Measurements from ENCODE around the gene CYB5R3.
A peak's percentile ranks its signal among the peaks of the same experiment; 100 is the strongest.
"Not testable (repeated sequence)": the region's sequence is repeated elsewhere in the genome, so short reads cannot be mapped to it uniquely, and the experiment has no call there.

The CYB5R3 gene

DNA sequence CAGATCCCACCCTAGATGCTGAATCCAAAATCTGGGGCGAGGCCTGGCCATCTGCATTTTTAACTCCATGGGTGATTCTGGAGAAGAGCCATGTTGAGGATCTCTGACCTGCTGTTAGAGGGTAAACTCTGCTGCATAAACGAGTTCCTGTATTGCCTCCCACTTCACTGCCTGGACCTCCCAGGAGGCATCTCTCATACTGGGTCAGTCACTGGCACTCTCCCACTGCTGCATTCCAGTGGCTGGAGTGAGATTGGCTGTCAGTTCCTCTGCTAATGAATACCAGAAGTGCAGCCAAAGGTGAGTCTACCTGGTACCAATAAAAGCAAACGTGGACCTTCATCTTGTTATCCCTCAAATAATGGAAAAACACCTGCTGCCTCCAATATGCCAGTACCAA, 44.8 kb downstream of the CYB5R3 start:
- no peak for DNase-seq (ENCODE audit: low read depth in 2 of 2, low spot score in 1 of 2)

DNA sequence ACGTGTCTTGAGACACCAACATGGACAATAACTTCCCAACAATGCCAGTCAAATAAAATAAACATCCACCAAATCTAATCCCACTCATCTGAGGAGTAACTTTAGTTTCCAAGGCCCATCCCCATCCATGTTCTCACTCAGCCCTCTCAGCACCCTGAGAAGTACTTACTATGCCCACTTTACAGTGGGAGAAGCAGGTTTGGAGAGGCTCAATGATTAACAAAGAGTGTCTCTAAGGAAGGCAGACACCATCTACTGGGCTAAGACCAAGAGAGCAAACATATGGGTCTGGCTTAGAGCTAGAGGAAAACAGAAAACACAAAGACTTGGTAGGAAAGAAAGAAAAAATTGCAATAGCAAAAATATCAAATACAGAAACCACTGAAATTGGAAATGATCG, 45.8 kb downstream of the CYB5R3 start:
- no peak for DNase-seq (ENCODE audit: low read depth in 2 of 2, low spot score in 1 of 2)

DNA sequence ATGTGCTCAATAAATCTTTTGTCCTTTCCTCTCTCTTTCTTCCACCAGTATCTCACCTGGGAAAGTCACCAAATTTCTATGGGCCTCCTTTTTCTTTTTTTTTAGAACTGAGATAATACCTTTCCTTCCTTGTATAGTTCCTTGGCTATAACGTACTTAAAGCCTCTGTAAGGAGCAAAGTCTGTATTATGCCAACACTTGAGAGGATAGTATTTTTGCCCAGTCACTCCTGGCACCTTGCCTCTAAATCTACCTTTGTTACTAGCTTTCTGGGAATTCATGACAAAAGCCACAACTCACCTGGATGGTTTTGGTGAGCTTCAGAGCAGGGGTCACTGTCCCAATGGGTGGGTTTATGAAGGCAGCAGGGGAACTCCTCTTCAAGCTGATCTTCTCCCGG, 46.7 kb downstream of the CYB5R3 start:
- DNase-seq (ENCODE audit: low read depth in 2 of 2, low spot score in 1 of 2): no peak

DNA sequence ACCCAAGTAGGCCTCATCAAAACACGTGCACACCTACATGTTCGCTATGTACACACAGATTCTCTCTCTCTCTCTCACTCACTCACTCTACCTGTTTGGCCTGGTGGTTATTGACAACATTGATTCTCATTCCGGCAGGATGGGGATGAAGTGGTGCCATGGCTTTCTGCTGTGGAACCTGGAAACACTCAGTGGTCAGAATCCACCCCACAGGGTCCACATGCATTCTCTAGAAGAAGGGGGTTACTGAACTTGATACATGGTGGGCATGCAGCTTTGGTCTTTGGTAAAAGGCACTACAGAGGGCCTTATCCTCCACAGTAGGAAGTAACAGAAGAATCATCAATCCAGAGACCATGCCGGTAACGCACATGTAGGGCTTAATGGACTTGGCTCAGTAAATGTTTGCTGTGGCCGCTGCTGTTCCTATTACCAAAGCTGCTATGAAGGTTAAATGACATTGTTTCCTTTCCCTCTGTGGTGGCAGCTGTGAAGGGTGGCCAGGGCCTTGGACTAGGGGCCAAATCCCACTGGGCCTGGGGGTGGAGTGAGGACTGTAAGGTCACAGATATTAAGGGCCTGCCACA, 47.2 kb downstream of the CYB5R3 start:
- no peak for DNase-seq (ENCODE audit: low read depth in 2 of 2, low spot score in 1 of 2)

DNA sequence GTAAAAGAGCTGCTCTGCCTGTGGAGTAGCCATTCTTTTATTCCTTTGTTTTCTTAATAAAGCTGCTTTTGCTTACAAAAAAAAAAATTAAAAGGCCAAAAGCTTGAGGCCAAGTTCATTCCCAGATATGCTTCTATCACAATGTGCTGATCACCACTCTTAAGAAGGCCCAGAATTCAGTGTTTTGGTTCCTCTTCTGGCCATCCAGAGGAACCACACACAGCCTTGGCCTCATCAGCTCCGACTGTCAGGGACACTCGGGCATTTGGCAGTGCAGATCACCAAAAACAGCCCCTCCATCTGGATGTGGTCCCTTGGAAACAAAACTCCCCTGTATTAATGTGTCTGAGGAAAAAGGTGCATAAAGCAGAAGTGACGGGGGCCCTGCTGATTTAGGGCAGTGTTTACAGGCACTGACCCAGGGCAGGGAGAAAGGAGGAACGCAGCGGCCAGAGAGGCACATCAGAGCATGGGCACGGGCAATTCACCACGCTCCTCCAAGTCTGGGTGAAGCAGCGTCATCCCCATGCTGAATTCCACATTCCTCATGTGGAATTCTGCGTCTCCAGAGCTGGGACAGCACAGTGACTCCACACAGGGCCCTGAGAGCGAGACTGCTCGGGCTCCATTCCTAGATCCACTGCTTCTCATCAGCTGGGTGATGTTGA, 52.2 kb downstream of the CYB5R3 start:
- no peak for DNase-seq (ENCODE audit: low read depth in 2 of 2, low spot score in 1 of 2)

DNA sequence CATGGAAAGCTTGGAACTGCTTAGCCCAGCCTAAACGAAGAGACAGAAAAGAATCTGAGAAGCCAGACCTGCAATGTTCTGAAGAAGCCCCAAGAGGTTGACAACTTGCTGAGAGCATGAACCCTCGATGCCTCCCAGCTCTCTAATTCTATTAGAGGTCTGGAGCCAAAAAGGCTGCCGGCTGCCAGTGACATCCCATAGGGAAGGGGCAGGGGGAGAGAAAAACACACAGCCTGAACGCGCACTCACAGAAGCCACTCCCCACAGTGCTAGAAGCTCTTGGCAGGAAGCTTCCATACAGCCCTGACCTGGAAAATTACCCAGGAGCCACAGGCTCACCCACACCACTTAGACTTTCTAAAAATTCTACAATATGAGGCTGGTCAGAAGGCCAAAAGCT, 52.9 kb downstream of the CYB5R3 start:
- no peak for DNase-seq (ENCODE audit: low read depth in 2 of 2, low spot score in 1 of 2)

DNA sequence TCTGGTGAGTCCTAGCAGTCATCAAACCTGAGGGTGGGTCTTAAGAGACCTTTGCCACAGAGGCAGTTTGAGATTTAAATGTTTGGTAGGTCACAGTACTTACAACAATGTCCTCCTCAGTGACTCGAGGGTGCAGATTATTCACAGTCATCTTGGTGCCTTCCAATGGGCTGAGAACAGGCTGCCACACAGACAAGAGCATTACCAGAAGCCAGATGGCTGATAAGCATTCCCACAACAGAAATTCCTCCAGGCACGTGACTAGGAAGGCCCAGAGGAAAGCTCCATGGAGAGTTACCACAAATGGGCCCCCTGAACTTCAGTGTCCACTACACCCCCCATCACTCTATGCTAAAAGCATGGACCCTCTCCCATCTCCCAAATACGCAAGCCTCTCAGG, 53.8 kb downstream of the CYB5R3 start:
- DNase-seq (ENCODE audit: low read depth in 2 of 2, low spot score in 1 of 2): no peak

DNA sequence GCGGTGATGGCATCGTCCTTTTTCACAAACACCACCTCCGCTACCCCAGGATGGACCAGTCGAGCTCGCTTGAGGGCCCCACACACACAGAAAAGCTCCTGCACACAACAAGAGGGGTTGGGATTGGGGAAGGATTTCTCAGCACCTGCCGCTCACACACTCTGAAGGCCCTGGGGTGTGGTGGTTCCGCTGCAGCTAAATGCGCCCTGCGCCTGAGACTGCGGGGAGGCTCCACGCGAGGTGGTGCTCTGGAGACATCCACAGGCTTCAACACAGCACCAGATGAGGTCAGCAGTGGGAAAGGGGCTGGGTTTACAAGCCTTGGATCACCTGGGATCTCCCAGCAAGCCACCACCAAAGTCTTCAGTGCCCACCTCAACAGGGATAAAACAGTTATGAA, 57.2 kb downstream of the CYB5R3 start:
- no peak for DNase-seq (ENCODE audit: low read depth in 2 of 2, low spot score in 1 of 2)

DNA sequence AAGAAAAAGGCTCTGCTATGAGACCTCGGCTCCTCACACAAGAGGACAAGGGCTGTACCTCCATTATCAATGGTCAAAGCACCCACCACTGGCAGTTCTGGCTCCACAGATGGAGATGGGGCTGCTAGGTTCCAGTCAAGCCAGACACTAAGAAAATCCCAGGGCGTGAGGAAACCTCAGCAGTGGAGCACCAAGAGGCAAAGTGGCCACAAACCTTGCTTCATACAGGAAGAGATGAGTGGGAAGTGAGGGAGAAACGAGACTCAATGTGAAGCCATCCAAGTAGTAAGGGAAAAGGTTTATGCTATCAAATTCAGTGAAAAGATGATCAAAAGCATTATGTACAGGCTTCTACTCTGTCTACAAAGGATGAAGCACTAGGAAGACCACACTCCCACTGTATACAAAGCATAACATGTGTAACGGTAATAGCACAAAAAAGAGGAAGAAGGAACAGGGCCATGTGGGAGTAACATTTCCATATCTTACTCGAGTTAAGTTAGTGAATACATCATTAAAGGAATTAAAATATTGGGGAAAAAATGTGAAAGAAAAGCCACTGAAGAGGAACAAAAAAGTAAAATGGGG, 61.5 kb downstream of the CYB5R3 start:
- DNase-seq (ENCODE audit: low read depth in 2 of 2, low spot score in 1 of 2): no peak

DNA sequence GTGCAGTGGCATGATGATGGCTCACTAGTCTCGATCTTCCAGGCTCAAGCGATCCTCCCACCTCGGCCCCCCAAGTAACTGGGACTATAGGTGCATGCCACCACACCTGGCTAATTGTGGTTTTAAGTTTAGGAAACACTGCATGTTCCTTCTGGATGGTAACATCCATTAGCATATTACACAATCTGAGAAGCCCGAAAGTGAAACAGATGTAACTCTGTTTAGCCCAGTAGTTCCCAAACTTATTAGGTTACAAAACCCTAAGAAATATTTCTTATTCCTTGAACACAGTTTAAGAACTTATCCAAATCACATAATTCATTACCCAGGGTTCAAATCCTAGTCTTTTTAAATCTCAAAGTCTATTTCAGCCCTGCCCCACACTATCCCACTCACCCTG, 62.8 kb downstream of the CYB5R3 start:
- no peak for DNase-seq (ENCODE audit: low read depth in 2 of 2, low spot score in 1 of 2)

DNA sequence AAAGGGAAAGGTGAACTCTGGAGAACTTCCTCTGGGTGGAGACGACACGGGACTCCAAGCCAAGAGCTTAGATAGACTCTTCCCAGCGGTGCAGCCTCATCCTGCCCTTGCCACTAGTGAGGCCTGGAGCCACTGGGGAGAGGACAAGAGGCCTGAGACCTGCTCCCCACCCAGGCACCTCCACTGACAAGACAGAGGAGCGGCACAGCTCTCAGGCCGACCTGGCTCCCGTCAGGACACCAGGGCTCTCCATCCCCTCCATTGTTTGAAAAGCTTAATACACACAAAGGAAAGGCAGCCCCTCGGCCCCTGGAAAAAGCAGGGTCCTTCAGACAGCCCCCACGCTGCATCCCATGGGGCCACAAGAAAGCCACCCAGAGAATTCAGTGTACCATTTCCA, 64.1 kb downstream of the CYB5R3 start:
- no peak for DNase-seq (ENCODE audit: low read depth in 2 of 2, low spot score in 1 of 2)

DNA sequence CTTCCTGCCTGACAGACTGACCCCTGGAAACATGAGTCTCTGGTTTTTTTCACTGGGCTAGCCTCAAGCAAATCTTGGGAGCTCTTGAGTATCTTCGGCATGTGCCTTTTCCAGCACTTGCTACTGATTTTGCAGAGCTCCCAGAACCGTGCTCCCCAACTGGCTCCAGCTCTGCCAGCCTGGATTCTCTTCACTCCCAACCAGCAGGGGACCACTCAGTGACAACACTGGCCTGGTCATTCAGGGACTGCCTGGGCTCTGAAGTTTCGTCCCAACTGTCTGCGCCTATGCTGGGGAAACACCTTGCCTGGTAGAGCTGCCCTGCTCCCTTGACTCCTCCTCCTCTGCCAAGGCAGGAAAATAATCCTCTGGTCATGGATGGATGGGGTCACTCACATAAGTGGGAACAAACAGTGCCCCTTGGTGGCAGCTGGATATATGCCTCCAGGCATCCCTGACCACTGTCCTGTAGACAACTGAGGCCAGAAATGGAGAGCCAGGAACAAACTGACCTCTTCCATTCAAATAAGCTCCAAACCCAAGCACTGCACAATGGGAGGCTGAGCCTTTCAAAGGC, 64.7 kb downstream of the CYB5R3 start:
- DNase-seq (ENCODE audit: low read depth in 2 of 2, low spot score in 1 of 2): no peak

DNA sequence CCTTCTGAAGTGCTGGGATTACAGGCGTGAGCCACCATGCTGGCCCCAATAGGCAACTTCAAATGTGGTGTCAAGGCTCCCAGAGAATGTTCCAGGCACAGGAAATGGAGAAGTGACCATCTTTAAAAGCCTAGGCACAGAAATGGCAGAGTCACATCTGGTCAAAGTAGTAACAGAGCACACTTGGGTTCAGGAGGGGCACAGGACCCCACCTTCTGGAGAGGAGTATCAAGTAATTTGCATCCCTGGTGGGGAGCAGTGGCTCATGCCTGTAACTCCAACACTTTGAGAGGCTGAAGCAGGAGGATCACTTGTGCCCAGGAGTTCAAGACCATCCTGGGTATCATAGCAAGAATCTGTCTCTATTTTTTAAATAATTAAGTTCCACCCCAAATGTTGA, 66.2 kb downstream of the CYB5R3 start:
- DNase-seq (ENCODE audit: low read depth in 2 of 2, low spot score in 1 of 2): no peak

DNA sequence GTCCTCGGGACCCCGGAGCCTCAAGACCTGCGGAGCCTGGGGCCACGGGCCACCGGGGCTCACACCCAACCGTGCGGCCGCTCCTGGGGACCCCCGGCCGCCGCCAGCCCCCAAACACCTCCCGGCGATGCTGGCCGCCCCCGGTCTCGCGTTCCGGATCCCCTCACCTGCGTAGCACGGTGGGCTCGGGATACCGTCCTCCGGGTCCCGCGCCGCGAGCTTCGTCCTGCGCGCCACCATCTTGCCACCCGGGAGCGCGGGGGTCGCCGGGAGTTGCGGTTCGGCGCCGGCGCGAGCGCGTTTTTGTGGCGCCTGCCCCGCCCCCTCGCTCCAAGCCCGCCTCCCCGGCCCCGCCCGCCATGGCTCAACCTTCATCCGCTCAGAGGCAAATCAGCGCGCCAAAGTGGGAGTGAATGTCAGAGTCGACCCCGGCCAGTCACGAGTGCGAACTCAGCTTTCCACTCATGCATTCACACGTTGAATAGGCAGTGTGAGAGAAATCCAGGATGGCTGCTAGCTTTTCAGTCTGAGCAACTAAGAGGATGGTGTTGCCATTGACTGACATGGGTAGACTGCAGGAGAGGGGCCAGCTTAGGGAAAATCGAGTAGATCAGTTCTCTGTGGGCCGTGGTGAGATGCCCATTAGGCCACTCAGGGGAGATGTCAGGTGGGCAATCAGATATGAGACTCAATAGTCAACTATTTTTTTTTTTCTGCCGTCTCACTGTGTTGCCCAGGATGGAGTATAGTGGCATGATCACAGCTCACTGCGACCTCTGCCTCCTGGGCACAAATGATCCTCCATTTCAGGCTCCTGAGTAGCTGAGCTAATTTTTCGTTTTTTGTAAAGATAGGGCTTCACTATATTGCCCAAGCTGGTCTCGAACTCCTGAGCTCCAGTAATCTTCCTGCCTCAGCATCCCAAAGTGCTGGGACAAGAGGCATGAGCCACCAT, 67.2 kb downstream of the CYB5R3 start:
- DNase-seq (ENCODE audit: low read depth in 2 of 2, low spot score in 1 of 2): peak; percentile 67

DNA sequence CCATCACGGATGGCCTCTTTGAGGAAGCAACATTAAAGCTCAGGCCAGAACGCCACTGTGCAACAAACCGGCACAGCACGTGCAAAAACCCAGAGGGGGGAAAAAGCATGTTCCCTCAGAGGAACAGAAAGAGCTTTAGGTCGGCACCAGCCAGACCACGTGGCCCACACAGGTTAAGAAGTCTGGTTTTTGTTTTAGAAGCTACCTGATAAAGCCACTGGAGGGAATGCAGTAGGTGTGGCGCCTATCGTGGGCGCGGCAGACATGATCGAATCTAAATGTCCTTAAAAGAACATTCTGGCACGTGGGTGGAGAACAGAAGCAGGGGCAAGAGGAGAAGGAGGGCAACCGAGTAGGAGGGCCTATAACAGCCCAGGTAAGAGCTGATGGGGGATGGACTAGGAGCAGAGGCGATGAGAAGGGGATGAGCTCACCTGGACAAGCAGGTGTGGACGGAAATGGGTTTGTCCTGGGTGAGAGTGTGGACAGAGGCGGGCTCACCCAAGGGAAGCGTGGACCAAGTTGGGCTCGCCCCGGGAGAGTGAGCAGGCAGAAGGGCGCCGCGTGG, 67.9 kb downstream of the CYB5R3 start:
- not testable (repeated sequence) for DNase-seq (ENCODE audit: low read depth in 2 of 2, low spot score in 1 of 2)

DNA sequence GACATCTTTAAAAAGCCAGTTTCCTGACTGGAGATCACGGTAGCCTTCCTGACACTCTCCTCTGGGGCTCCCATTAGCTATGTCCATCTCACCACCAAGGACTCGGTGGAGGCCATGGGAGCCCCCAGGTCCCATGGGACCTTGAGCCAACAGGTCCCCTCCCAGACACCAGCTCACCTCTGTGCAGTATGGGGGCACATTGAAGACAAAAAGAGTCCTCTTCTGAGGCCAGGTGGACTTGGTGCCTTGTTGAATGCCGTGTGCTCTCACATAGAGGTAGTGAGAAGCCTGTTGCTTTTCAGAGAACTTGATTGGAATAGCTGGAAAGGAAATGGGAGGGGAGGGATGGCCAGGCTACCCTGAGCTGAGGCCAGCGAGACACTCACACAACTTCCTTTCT, 69.2 kb downstream of the CYB5R3 start:
- not testable (repeated sequence) for DNase-seq (ENCODE audit: low read depth in 2 of 2, low spot score in 1 of 2)

DNA sequence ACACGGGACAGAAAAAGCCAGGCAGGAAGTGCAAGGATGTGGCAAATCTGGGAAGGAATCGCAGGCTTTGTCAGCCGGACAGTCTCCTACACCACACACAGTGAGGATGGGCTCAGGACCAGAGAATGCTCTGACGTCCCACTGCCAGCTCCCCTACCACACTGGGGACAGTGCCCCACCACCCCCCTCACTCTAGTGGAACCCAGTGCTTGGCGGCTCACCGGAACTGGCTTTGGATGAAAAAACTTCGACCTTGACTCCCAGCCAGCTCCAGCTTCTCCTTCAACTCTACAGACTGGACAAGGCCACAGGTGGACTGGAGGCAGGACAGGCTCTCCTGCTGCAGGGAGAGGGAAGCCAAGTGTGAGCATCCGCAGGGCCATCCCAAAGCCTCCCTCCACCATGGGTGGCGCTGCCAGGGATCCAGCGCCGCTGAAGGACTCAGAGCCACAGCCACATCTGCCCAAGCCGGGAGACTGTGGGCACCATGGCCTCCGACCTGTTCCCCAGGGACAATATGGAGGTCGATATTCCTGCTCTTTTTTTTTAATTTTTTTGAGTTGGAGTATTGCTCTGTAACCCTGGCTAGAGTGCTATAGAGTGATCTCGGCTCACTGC, 71.5 kb downstream of the CYB5R3 start:
- no peak for DNase-seq (ENCODE audit: low read depth in 2 of 2, low spot score in 1 of 2)

DNA sequence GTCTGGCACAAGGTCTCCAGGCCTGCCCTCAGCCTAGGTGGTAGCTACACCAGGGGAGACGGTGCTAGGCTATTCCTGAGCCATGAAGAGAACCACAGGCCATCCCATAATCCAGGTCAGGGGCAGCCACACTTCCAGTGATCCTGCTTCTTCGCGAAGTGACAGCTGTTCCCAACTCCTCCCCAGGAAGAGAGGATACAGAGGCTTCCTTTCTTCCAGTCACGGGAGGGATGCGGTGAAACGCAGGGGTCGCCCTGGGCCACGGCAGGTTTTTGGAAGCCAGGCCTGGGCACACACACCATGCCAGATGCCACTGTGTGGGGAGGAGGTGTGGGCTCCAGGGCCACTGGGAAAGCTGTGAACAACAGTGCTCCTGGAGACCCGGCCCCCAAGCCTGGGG, 72.1 kb downstream of the CYB5R3 start:
- DNase-seq (ENCODE audit: low read depth in 2 of 2, low spot score in 1 of 2): not testable (repeated sequence)

DNA sequence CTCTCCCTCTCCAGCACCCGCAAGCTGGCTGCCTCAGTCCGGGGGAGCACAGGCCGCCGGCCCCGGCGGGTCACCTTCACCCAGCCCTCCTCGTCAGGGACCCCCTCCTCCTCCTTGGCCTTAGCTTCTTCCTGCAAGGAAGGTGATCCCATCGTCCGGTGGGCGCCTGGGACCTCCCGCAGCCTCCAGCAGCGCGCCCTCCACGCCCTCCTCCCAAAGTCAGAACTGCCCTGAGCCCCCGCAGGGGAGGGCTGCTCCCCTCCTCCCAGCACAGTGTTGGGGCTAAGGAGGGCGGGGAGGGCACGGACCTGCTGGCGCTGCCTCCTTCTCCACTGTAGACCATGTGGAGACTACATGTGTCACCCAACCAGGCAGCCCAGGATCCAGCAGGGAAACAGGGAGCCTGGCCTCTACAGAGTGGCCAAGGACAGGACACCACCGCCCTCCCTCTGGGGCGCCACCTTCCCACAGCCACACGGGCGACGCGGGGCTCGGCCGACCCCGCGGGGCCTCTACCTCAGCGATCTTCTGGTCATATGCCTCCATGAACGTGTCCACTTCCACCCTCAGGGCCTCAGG, 73.1 kb downstream of the CYB5R3 start:
- not testable (repeated sequence) for DNase-seq (ENCODE audit: low read depth in 2 of 2, low spot score in 1 of 2)

DNA sequence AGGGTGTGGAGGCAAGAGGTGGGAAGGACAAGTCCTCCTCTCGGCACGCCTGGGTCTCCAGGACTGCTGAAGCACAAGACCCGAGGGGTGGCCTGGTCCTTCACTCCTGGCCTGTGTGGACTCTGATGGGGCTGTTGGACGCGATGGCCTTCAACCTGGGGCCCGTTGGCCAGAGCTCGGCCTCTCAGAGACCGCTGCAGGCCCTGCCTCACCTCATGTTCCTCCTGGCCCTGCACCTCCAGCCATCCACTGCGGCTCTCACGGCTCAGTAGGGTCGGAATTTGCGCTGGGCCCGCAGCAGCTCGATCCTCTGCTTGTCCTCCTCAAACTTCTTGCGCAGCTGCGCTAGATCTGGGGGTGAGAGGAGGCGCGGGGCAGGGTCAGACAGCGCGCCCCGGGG, 74.7 kb downstream of the CYB5R3 start:
- DNase-seq (ENCODE audit: low read depth in 2 of 2, low spot score in 1 of 2): not testable (repeated sequence)

Measured in stimulated activated CD8-positive, alpha-beta memory T cell treated with anti-CD3 and anti-CD28 coated beads, Interleukin-4, amount 100 ng/mL, for 4 hours (primary cell).